Measurements from ENCODE around the gene ISLR.

The ISLR gene

DNA sequence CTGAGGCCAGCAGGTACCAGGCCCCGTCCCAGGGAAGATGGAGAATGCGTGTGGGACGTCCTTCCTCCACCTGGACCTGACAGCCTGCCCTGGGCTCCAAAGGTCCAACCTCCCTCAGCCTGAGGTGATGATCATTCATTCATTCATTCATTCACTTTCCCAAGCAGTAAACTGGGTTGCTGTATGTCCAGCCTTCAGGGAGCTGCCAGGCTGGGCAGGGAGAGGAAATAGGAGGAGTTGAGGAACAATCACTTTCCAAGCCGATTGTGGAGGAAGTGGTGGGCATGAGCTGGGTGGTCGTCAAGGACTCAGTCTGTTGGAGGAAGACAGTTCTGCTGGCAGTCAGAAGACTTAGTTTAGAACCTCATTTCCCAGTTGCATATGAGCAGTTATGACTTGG lies 52.4 kb downstream of the ISLR start:
- no peak overlapping the region for H3K27ac ChIP-seq (ENCODE audit: low read length)
- H3K36me3 ChIP-seq (ENCODE audit: insufficient read depth, low read depth, low read length): no peaks in the 10 kb centered on the region
- no peak overlapping the region for H3K9ac ChIP-seq (ENCODE audit: low read depth, low read length)
- H3K4me3 ChIP-seq (ENCODE audit: low read length): no peak overlapping the region
- peaks cover 28% of the 10 kb centered on the region for H3K4me1 ChIP-seq (ENCODE audit: insufficient read depth, low read length)
- peaks cover 80% of the 10 kb centered on the region for H3K27me3 ChIP-seq (ENCODE audit: insufficient read depth, low read length)
- no peaks in the 10 kb centered on the region for H3K9me3 ChIP-seq (ENCODE audit: insufficient read depth, low read depth, low read length)
